ENCODE data around the gene PADI1.
A peak's percentile ranks its signal among the peaks of the same experiment; 100 is the strongest.

DNA sequence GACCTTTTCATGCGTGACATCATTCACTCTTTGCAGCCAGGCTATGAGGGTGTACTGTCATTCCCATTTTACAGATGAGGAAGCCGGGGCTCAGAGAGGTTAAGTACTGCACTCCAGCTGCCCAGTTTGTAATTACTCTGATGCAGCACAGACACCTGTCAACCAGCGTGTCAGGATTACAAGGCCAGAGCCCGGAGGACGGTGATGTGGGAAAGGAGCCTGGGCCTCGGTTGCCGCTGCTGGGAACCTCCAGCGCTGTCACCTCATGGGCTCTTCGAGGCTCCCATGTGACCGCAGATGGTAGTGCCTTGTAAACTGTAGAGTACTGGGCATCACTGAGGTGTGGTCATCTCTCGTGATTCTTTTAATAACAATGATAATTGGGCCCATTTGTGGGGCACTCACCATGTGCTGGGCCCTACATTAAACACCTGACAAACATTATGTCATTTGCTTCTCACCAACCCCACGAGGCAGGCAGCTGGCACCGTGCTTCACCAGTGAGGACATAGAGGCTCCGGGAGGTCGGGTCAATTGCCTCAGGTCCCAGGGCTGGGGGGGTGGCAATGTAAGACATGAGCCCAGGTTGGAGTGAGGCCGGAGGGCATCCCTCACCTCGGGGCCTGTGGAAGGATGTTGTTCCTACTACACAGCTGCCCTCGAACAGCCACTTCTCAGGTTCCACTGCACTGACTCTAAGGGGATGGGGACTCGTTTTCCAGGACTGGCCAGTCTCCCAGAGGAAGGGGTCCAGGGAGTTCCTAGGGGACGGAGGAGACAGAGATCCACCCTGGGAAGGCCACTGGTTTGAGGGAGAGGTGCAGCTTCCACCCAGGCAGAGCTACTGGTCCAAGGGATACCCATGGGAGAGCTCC lies 42.8 kb upstream of the PADI1 start:
- TF ChIP-seq, protein P1, sequence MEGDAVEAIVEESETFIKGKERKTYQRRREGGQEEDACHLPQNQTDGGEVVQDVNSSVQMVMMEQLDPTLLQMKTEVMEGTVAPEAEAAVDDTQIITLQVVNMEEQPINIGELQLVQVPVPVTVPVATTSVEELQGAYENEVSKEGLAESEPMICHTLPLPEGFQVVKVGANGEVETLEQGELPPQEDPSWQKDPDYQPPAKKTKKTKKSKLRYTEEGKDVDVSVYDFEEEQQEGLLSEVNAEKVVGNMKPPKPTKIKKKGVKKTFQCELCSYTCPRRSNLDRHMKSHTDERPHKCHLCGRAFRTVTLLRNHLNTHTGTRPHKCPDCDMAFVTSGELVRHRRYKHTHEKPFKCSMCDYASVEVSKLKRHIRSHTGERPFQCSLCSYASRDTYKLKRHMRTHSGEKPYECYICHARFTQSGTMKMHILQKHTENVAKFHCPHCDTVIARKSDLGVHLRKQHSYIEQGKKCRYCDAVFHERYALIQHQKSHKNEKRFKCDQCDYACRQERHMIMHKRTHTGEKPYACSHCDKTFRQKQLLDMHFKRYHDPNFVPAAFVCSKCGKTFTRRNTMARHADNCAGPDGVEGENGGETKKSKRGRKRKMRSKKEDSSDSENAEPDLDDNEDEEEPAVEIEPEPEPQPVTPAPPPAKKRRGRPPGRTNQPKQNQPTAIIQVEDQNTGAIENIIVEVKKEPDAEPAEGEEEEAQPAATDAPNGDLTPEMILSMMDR (IDR thresholded peaks at IDR 0.05; ENCODE audit: insufficient read depth, low read length): no peak
- TF ChIP-seq REST (IDR thresholded peaks at IDR 0.05; ENCODE audit: insufficient replicate concordance, low read depth): peak; percentile 4

Data from HL-60 (cell line).